BJ (cell line): ENCODE data around the gene TINAGL1. TPM values are rescaled to one million over a fixed set of nuclear protein-coding genes. Genes with fewer than 3 reads are reported as not detected.
"Not testable (repeated sequence)": the region's sequence is repeated elsewhere in the genome, so short reads cannot be mapped to it uniquely, and the experiment has no call there.

ENCODE experiments used
- CTCF ChIA-PET: fragments of 350-600 bp; formaldehyde crosslinking; extraction: SDS; loops from one replicate; lab custom pipeline; 2021; ENCODE audit warnings: antibody characterized with exemption, inconsistent platforms; lab: Yijun Ruan, JAX
- POLR2A ChIA-PET: fragments of 300-600 bp; sonication (Branson Sonifier 250); formaldehyde crosslinking; extraction: SDS; loops from one replicate; lab custom pipeline; 2021; ENCODE audit warnings: antibody characterized with exemption; lab: Charles Lee
- DNase-seq: peaks from one replicate; pipeline ENCODE4 v3.0.0-alpha.2; 2011; ENCODE audit warnings: low read depth
- H3K27me3 ChIP-seq: 2 replicates; pipeline ENCODE4 v1.6.0; 2011; ENCODE audit warnings: low read length; ENCODE audit not compliant: control insufficient read depth, insufficient read depth
- H3K36me3 ChIP-seq: 2 replicates; pipeline ENCODE4 v1.5.1; 2011; ENCODE audit warnings: low read length; ENCODE audit not compliant: control insufficient read depth, insufficient read depth
- H3K4me3 ChIP-seq: 2 replicates; pipeline ENCODE4 v1.5.1; 2011; ENCODE audit warnings: low read depth, mild to moderate bottlenecking, control low read depth, low read length
- CTCF ChIP-seq: IDR thresholded peaks from 2 replicates; pipeline ENCODE4 v1.5.1; 2011; ENCODE audit warnings: low read depth, mild to moderate bottlenecking, control low read depth, inconsistent platforms, low read length, moderate library complexity; ENCODE audit not compliant: insufficient read depth
- polyA plus RNA-seq: library from polyadenylated mRNA; depleted of rRNA; stranded (reverse); fragments of >200 nt; gene quantifications from 2 replicates; pipeline ENCODE4 v1.2.3, GENCODE V29; 2011

The TINAGL1 gene
- polyA plus RNA-seq, 1 experiment: 39.0 TPM

GRCh38 chr1:31583995-31584868, 7.9 kb downstream of the TINAGL1 start:
- no peak for DNase-seq
- TF ChIP-seq CTCF: no peak
- no peak overlapping the region for H3K4me3 ChIP-seq
- H3K36me3 ChIP-seq: peaks cover 12% of the 10 kb centered on the region
- POLR2A ChIA-PET: no interaction called here
- CTCF ChIA-PET: interaction anchor here (0.9 to 19.4 kb wide), 5 partner anchors 9 to 190 kb away, joined by 3 to 366 read pairs (median 3); partner anchors contain the start of gene TINAGL1
- H3K27me3 ChIP-seq: no peaks in the 10 kb centered on the region

- DNase-seq: no peak
- Histone ChIP-seq H3K27me3 (no peaks in the 10 kb centered on the region), H3K4me3 (no peak overlapping the region), H3K36me3 (peaks cover 12% of the 10 kb centered on the region)
- TF ChIP-seq CTCF: no peak
- ChIA-PET POLR2A (no interaction called here), CTCF (interaction anchor here (0.9 to 19.4 kb wide), 4 partner anchors 9 to 191 kb away, joined by 3 to 366 read pairs (median 4); partner anchors contain the start of gene TINAGL1)
These were observed 8.8 kb downstream of the TINAGL1 start for GRCh38 chr1:31584869-31585735.

DNA sequence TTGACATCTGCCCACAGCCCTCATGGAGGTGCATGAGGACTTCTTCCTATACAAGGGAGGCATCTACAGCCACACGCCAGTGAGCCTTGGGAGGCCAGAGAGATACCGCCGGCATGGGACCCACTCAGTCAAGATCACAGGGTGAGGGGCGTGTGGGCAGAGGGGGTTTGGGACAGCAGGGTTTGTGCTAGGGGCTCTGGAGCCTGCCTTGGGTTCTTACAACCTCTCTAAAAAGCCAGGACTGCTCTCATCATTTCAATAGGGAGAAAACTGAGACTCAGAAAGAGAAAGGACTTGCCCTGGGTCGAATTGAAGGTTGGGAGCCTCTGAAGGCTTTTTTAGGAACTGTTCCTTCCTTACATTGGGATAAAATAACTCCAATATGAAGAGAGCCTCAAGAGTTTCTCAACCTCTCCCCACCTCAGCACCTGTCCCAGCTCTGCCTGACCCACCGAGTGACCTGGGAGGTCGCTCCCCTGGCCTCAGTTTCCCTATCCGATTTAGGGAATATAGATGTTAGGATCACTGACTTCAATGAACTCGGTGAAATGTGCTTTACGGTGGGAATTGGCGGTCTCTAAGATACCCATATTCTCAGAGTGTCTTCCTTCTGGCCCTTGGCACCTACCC, 9.5 kb downstream of the TINAGL1 start:
- ChIA-PET POLR2A (no interaction called here), CTCF (interaction anchor here (1.1 to 19.4 kb wide), 3 partner anchors 8 to 191 kb away, joined by 3 to 366 read pairs (median 3); partner anchors contain the start of gene TINAGL1)
- DNase-seq: no peak
- no peak for TF ChIP-seq CTCF
- H3K36me3 ChIP-seq: peaks cover 12% of the 10 kb centered on the region
- H3K27me3 ChIP-seq: no peaks in the 10 kb centered on the region
- H3K4me3 ChIP-seq: no peak overlapping the region

- DNase-seq: no peak
- CTCF ChIA-PET: interaction anchor here (19.4 kb wide), 1 partner anchor 16 kb away, joined by 366 read pairs; the partner anchor contains the start of gene TINAGL1
- Histone ChIP-seq H3K27me3 (no peaks in the 10 kb centered on the region), H3K4me3 (no peak overlapping the region), H3K36me3 (peaks cover 11% of the 10 kb centered on the region)
- POLR2A ChIA-PET: no interaction called here
- no peak for TF ChIP-seq CTCF
These were observed 10.3 kb downstream of the TINAGL1 start for GRCh38 chr1:31586376-31587327.

- peaks cover 11% of the 10 kb centered on the region for H3K36me3 ChIP-seq
- DNase-seq, H3K27me3 ChIP-seq, POLR2A ChIA-PET, H3K4me3 ChIP-seq: not testable (repeated sequence)
- CTCF ChIA-PET: interaction anchor here (0.6 to 19.4 kb wide), 3 partner anchors 17 to 275 kb away, joined by 3 to 366 read pairs (median 5); partner anchors contain the start of gene TINAGL1
These were observed 11.0 kb downstream of the TINAGL1 start for GRCh38 chr1:31587328-31587699.
